ENCODE data around the gene MOB3A. TPM values are rescaled to one million over a fixed set of nuclear protein-coding genes. Genes with fewer than 3 reads are reported as not detected.

MOB3A gene
- total and polyA plus RNA-seq, 2 of the 13 experiments (the other 11 are each of a cell fraction or from before 2014, with no cell fraction given) = 3.5 to 17.8 TPM

GRCh38 chr19:2129486-2129885 is 33.4 kb upstream of the MOB3A start:
- no peak; the same call in 2 of the 3 replicates for ATAC-seq
- no peak for DNase-seq (ENCODE audit: low spot score)
- no peak for FAIRE-seq
- no peaks in the 10 kb centered on the region for H4K20me1 ChIP-seq (ENCODE audit: insufficient read depth, low read length)
- no peaks in the 10 kb centered on the region for H3K27me3 ChIP-seq (ENCODE audit: control insufficient read depth in 1 of 2, insufficient read depth in 2 of 2, low read length in 2 of 2)
- H3K9ac ChIP-seq (ENCODE audit: insufficient read depth, low read depth, low read length) = no peak overlapping the region
- intact Hi-C loops (cut with micrococcal nuclease; ENCODE audit: unreplicated experiment) (no loop called here), in situ Hi-C loops (cut with HindIII; ENCODE audit: extremely low pct_ligation_motif_present, low pct_unique_long_range_greater_than_20kb) (no loop called here)
- H3K4me3 ChIP-seq (replicated peaks in 1 of 3; ENCODE audit: insufficient read depth in 1 of 3, low read depth in 2 of 3, low read length in 3 of 3) = no peak overlapping the region
- peaks cover 31 to 52% of the 10 kb centered on the region in 2 experiments; a peak in 4 of 5 replicates for H3K36me3 ChIP-seq (replicated peaks in 1 of 2; ENCODE audit: control insufficient read depth in 1 of 2, insufficient read depth in 2 of 2, low read length in 2 of 2)
- no peak overlapping the region for H2AFZ ChIP-seq (ENCODE audit: low read length)
- H3K9me3 ChIP-seq (ENCODE audit: low read length) = no peaks in the 10 kb centered on the region
- CTCF ChIA-PET (ENCODE audit: low intra/inter-chr PET ratio, low total read pairs) = no interaction called here
- BruUV-seq (replicated peaks) = no TSS peak
- no peak overlapping the region for H3K4me2 ChIP-seq (ENCODE audit: low read depth, low read length)
- H3K79me2 ChIP-seq (ENCODE audit: insufficient read depth, low read length) = no peaks in the 10 kb centered on the region
- 100% methylated on average over 5 of the region's 11 CpGs for WGBS (ENCODE audit: low lambda C conversion rate)
- no peak overlapping the region for H3K27ac ChIP-seq (ENCODE audit: extremely low read length, insufficient read depth, low read length)
- no peaks in the 10 kb centered on the region for H3K4me1 ChIP-seq (ENCODE audit: insufficient read depth, low read length)
- TF ChIP-seq IRF9 (CRISPR knock-in tag; IDR thresholded peaks at IDR 0.05; ENCODE audit: borderline replicate concordance) (no peak), GABPB1 (CRISPR knock-in tag; IDR thresholded peaks at IDR 0.05) (no peak), ZUFSP (CRISPR knock-in tag; IDR thresholded peaks at IDR 0.05; ENCODE audit: borderline replicate concordance) (no peak), GLMP (CRISPR knock-in tag; IDR thresholded peaks at IDR 0.05; ENCODE audit: borderline replicate concordance) (no peak), BRCA1 (CRISPR knock-in tag; IDR thresholded peaks at IDR 0.05) (no peak), ZNF460 (CRISPR knock-in tag; IDR thresholded peaks at IDR 0.05; ENCODE audit: borderline replicate concordance) (no peak), ZNF34 (CRISPR knock-in tag; IDR thresholded peaks at IDR 0.05; ENCODE audit: borderline replicate concordance) (no peak), POLR2AphosphoS2 (IDR thresholded peaks at IDR 0.05; ENCODE audit: low read depth, low read length) (no peak), ZNF549 (CRISPR knock-in tag; IDR thresholded peaks at IDR 0.05) (no peak)
- POLR2A ChIA-PET = no interaction called here

Data from HepG2 (cell line).